SK-N-SH treated with all-trans-retinoic acid at 6 μM for 48 hours (cell line): ENCODE results near the gene AFG3L2.

ENCODE experiments used
- ATAC-seq: fragments of 200-7000 bp; cut with Tn5 transposase; 3 replicates; pipeline ENCODE4 v1.9.1; 2020; ENCODE audit warnings: mild to moderate bottlenecking, moderate library complexity
- ARNTL ChIP-seq: fragments of 450-650 bp; formaldehyde crosslinking; IDR thresholded peaks from 2 replicates; pipeline ENCODE4 v1.5.0; 2020; ENCODE audit warnings: low read depth, mild to moderate bottlenecking, moderate library complexity, borderline replicate concordance
- BACH2 ChIP-seq: fragments of 250-450 bp; sonication (Bioruptor Pico); IDR thresholded peaks from 2 replicates; pipeline ENCODE4 v1.9.0; 2021; ENCODE audit warnings: mild to moderate bottlenecking, borderline replicate concordance
- CREB5 ChIP-seq: fragments of 250-450 bp; sonication (Bioruptor Pico); IDR thresholded peaks from 2 replicates; pipeline ENCODE4 v1.5.1; 2020; ENCODE audit warnings: low read depth, mild to moderate bottlenecking, moderate library complexity
- CSDC2 ChIP-seq: fragments of 250-450 bp; sonication (Bioruptor Pico); IDR thresholded peaks from 2 replicates; pipeline ENCODE4 v1.5.0; 2020; ENCODE audit warnings: mild to moderate bottlenecking, moderate library complexity
- CSRNP3 ChIP-seq: fragments of 250-450 bp; sonication (Bioruptor Pico); IDR thresholded peaks from 2 replicates; pipeline ENCODE4 v1.5.1; 2021; ENCODE audit warnings: mild to moderate bottlenecking, moderate library complexity
- ESRRG ChIP-seq: fragments of 250-450 bp; sonication (Bioruptor Pico); IDR thresholded peaks from 2 replicates; pipeline ENCODE4 v1.6.1; 2021; ENCODE audit warnings: mild to moderate bottlenecking
- GLIS3 ChIP-seq: fragments of 250-450 bp; sonication (Bioruptor Pico); IDR thresholded peaks from 2 replicates; pipeline ENCODE4 v1.5.0; 2020; ENCODE audit warnings: mild to moderate bottlenecking, moderate library complexity
- ISL1 ChIP-seq: fragments of 250-450 bp; sonication (Bioruptor Pico); IDR thresholded peaks from 2 replicates; pipeline ENCODE4 v2.1.2; 2022; ENCODE audit warnings: mild to moderate bottlenecking, moderate library complexity
- PATZ1 ChIP-seq: fragments of 250-450 bp; sonication (Bioruptor Pico); IDR thresholded peaks from 2 replicates; pipeline ENCODE4 v1.8.0; 2020; ENCODE audit warnings: mild to moderate bottlenecking, moderate library complexity, borderline replicate concordance
- POU6F1 ChIP-seq: fragments of 250-450 bp; sonication (Bioruptor Pico); IDR thresholded peaks from 2 replicates; pipeline ENCODE4 v1.8.0; 2021; ENCODE audit warnings: low read depth, mild to moderate bottlenecking, moderate library complexity, borderline replicate concordance
- PPARA ChIP-seq: fragments of 250-450 bp; sonication (Bioruptor Pico); IDR thresholded peaks from 2 replicates; pipeline ENCODE4 v1.5.0; 2020; ENCODE audit warnings: mild to moderate bottlenecking, borderline replicate concordance
- RARB ChIP-seq: fragments of 250-450 bp; sonication (Bioruptor Pico); IDR thresholded peaks from 2 replicates; pipeline ENCODE4 v1.8.0; 2021; ENCODE audit warnings: mild to moderate bottlenecking, moderate library complexity
- SNAI2 ChIP-seq: fragments of 250-450 bp; sonication (Bioruptor Pico); IDR thresholded peaks from 2 replicates; pipeline ENCODE4 v1.5.0; 2020; ENCODE audit warnings: mild to moderate bottlenecking, moderate library complexity
- TCF4 ChIP-seq: fragments of 250-450 bp; sonication (Bioruptor Pico); IDR thresholded peaks from 2 replicates; pipeline ENCODE4 v1.8.0; 2021; ENCODE audit warnings: mild to moderate bottlenecking, moderate library complexity, borderline replicate concordance
- TOX ChIP-seq: fragments of 250-450 bp; sonication (Bioruptor Pico); IDR thresholded peaks from 2 replicates; pipeline ENCODE4 v1.8.0; 2021; ENCODE audit warnings: mild to moderate bottlenecking, moderate library complexity, borderline replicate concordance
- TSHZ2 ChIP-seq: fragments of 250-450 bp; sonication (Bioruptor Pico); IDR thresholded peaks from 2 replicates; pipeline ENCODE4 v1.5.0; 2020; ENCODE audit warnings: mild to moderate bottlenecking, moderate library complexity
- ZFP3 ChIP-seq: fragments of 250-450 bp; sonication (Bioruptor Pico); IDR thresholded peaks from 2 replicates; pipeline ENCODE4 v1.5.0; 2020; ENCODE audit warnings: mild to moderate bottlenecking, moderate library complexity
- ZFP30 ChIP-seq: fragments of 450-650 bp; formaldehyde crosslinking; IDR thresholded peaks from 2 replicates; pipeline ENCODE4 v1.5.0; 2022; ENCODE audit warnings: mild to moderate bottlenecking, moderate library complexity
- ZNF565 ChIP-seq: fragments of 450-650 bp; formaldehyde crosslinking; conservative IDR thresholded peaks from 2 replicates; pipeline ENCODE4 v1.5.0; 2020; ENCODE audit warnings: low read depth, mild to moderate bottlenecking, moderate library complexity
- ZNF70 ChIP-seq: fragments of 450-650 bp; formaldehyde crosslinking; IDR thresholded peaks from 2 replicates; pipeline ENCODE4 v1.5.0; 2020; ENCODE audit warnings: mild to moderate bottlenecking, moderate library complexity
- ZNF8 ChIP-seq: fragments of 450-650 bp; formaldehyde crosslinking; IDR thresholded peaks from 2 replicates; pipeline ENCODE4 v1.5.0; 2020; ENCODE audit warnings: mild to moderate bottlenecking, moderate library complexity

The AFG3L2 gene

GRCh38 chr18:12301263-12302005 lies 75.6 kb downstream of the AFG3L2 start:
- ATAC-seq: no peak

GRCh38 chr18:12299862-12300261 lies 77.2 kb downstream of the AFG3L2 start:
- ATAC-seq: no peak
- TF ChIP-seq ZNF565 (CRISPR knock-in tag): no peak
- TF ChIP-seq ISL1 (CRISPR knock-in tag): no peak
- no peak for TF ChIP-seq ZNF8 (CRISPR knock-in tag)
- no peak for TF ChIP-seq ESRRG
- no peak for TF ChIP-seq CREB5 (CRISPR knock-in tag)
- TF ChIP-seq GLIS3: no peak
- no peak for TF ChIP-seq ZFP30
- TF ChIP-seq BACH2 (CRISPR knock-in tag): no peak
- no peak for TF ChIP-seq ARNTL (CRISPR knock-in tag)
- no peak for TF ChIP-seq ZFP3 (CRISPR knock-in tag)
- no peak for TF ChIP-seq ZNF70 (CRISPR knock-in tag)

More at GRCh38 chr18:12301263-12302005, 75.6 kb downstream of the AFG3L2 start:
- TF ChIP-seq CSRNP3 (no peak), ZNF70 (CRISPR knock-in tag) (no peak), ZNF8 (CRISPR knock-in tag) (no peak), TOX (CRISPR knock-in tag) (no peak), CREB5 (CRISPR knock-in tag) (no peak), PATZ1 (CRISPR knock-in tag) (no peak), ISL1 (CRISPR knock-in tag) (no peak), ZFP3 (CRISPR knock-in tag) (no peak), PPARA (CRISPR knock-in tag) (no peak), SNAI2 (CRISPR knock-in tag) (no peak), CSDC2 (CRISPR knock-in tag) (no peak), GLIS3 (no peak), POU6F1 (CRISPR knock-in tag) (no peak), TSHZ2 (CRISPR knock-in tag) (no peak), RARB (no peak), TCF4 (CRISPR knock-in tag) (no peak)
